Osteoblast (primary cell): ENCODE data around the gene WASL. TPM values are rescaled to one million over a fixed set of nuclear protein-coding genes. Genes with fewer than 3 reads are reported as not detected.

Source experiments
- DNase-seq: peaks from one replicate; pipeline ENCODE4 v3.0.0; 2011; ENCODE audit warnings: low spot score, mixed read lengths; ENCODE audit not compliant: insufficient read length; ENCODE audit errors: missing footprints
- H2AFZ ChIP-seq: 2 replicates; pipeline ENCODE4 v1.6.0; 2011; ENCODE audit warnings: mild to moderate bottlenecking, low read length
- H3K27ac ChIP-seq: 2 replicates; pipeline ENCODE4 v1.5.1; 2011; ENCODE audit warnings: mild to moderate bottlenecking, low read depth, low read length, moderate library complexity
- H3K27me3 ChIP-seq: 2 replicates; pipeline ENCODE4 v1.6.0; 2012; ENCODE audit warnings: mild to moderate bottlenecking, control low read depth, inconsistent platforms, low read length, moderate library complexity; ENCODE audit not compliant: insufficient read depth
- H3K36me3 ChIP-seq: 2 replicates; pipeline ENCODE4 v1.5.1; 2011; ENCODE audit warnings: mild to moderate bottlenecking, low read length, control low read depth, moderate library complexity; ENCODE audit not compliant: insufficient read depth
- H3K4me1 ChIP-seq: 2 replicates; pipeline ENCODE4 v1.5.1; 2011; ENCODE audit warnings: mild to moderate bottlenecking, low read length, control low read depth, moderate library complexity; ENCODE audit not compliant: insufficient read depth
- H3K4me2 ChIP-seq: 2 replicates; pipeline ENCODE4 v1.6.0; 2011; ENCODE audit warnings: mild to moderate bottlenecking, low read length; ENCODE audit not compliant: insufficient read depth
- H3K4me3 ChIP-seq: fragments of 200-600 bp; sonication (generic); 3 replicates; pipeline ENCODE4 v1.5.1; 2012; ENCODE audit warnings: mild to moderate bottlenecking, low read length, inconsistent platforms; ENCODE audit not compliant: insufficient read depth
- H3K79me2 ChIP-seq: 2 replicates; pipeline ENCODE4 v1.6.0; 2012; ENCODE audit warnings: mild to moderate bottlenecking, low read length, control low read depth, inconsistent platforms; ENCODE audit not compliant: insufficient read depth
- H3K9me3 ChIP-seq: 2 replicates; pipeline ENCODE4 v1.5.1; 2011; ENCODE audit warnings: low read depth, low read length, control low read depth
- H4K20me1 ChIP-seq: 2 replicates; pipeline ENCODE4 v1.6.0; 2012; ENCODE audit warnings: mild to moderate bottlenecking, low read length, control low read depth; ENCODE audit not compliant: insufficient read depth
- total RNA-seq: library from RNA; depleted of rRNA; stranded (reverse); fragments of >200 nt; gene quantifications from 2 replicates; pipeline ENCODE4 v1.2.3, GENCODE V29; 2012
- TF ChIP-seq, protein P1 (sequence below): IDR thresholded peaks from 2 replicates; pipeline ENCODE4 v1.5.1; 2011; ENCODE audit warnings: mild to moderate bottlenecking, low read depth, low read length, moderate library complexity; ENCODE audit errors: extremely low read depth

WASL gene
- total RNA-seq, 1 donor: 23.2 TPM

DNA sequence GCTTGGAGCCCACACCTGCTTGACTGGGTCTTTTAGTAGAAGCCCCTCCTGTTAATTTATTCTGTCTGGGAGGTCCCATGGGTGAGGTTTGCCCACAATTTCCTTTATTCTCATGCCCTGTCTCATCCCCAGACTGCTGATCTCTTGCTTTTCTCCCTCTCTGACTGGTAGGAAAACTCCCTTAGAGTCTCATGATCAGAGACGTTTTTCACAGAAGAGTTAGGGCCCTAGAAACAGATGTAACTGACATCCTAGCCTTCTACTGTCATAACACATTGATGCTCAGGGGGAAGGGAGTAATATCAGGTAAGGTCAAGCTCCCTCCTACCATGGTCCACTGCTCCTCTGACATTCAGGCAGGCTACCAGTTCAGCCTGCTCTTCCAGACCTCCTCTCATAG, 43.7 kb upstream of the WASL start:
- Histone ChIP-seq H3K27me3 (peaks cover 2% of the 10 kb centered on the region), H3K79me2 (no peaks in the 10 kb centered on the region), H3K36me3 (no peaks in the 10 kb centered on the region), H3K4me1 (no peaks in the 10 kb centered on the region), H3K9me3 (no peaks in the 10 kb centered on the region), H2AFZ (no peak overlapping the region), H3K4me2 (no peak overlapping the region), H3K4me3 (no peak overlapping the region), H3K27ac (no peak overlapping the region), H4K20me1 (no peaks in the 10 kb centered on the region)
- TF ChIP-seq, protein P1, sequence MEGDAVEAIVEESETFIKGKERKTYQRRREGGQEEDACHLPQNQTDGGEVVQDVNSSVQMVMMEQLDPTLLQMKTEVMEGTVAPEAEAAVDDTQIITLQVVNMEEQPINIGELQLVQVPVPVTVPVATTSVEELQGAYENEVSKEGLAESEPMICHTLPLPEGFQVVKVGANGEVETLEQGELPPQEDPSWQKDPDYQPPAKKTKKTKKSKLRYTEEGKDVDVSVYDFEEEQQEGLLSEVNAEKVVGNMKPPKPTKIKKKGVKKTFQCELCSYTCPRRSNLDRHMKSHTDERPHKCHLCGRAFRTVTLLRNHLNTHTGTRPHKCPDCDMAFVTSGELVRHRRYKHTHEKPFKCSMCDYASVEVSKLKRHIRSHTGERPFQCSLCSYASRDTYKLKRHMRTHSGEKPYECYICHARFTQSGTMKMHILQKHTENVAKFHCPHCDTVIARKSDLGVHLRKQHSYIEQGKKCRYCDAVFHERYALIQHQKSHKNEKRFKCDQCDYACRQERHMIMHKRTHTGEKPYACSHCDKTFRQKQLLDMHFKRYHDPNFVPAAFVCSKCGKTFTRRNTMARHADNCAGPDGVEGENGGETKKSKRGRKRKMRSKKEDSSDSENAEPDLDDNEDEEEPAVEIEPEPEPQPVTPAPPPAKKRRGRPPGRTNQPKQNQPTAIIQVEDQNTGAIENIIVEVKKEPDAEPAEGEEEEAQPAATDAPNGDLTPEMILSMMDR: no peak
- no peak for DNase-seq

DNA sequence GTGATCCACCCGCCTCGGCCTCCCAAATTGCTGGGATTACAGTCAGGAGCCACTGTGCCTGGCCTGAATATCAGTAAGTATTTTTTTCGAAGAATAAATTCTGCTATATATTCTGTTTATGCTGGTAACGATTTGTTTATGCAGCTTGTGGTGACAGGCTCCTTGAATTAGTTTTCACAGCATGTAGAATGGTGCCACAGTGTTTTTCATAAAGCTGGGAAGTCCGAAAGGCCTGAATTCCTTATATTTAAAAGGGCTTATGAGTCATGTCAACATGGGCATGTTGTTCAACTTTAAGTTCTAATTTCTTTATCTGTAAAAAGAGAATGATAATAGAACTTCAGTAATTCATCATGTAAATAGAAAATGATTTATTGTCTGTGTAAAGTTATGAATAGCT, 42.2 kb upstream of the WASL start:
- H3K4me1 ChIP-seq: no peaks in the 10 kb centered on the region
- no peak for DNase-seq
- no peaks in the 10 kb centered on the region for H3K36me3 ChIP-seq
- H3K4me2 ChIP-seq: no peak overlapping the region
- no peak overlapping the region for H2AFZ ChIP-seq
- TF ChIP-seq, protein P1: no peak
- H3K9me3 ChIP-seq: no peaks in the 10 kb centered on the region
- peaks cover 2% of the 10 kb centered on the region for H3K27me3 ChIP-seq
- no peak overlapping the region for H3K4me3 ChIP-seq
- no peak overlapping the region for H3K27ac ChIP-seq
- H3K79me2 ChIP-seq: no peaks in the 10 kb centered on the region
- no peaks in the 10 kb centered on the region for H4K20me1 ChIP-seq

DNA sequence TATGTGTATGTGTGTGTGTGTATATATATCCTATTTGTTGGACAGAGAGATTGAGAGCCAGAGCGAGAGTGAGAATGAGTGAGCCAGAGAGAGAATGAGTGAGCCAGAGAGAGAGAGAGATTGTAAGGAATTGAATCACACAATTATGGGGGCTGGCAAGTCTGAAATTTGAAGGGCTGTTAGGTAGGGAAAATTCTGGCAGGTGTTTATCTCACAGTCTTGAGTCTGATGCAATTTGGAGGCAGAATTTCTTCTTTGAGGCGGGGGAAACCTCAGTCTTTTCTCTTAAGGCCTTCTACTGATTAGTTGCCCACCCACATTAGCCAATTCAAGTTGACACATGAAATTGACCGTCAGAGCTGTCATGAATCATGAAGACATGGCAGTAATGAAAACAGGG, 41.0 kb upstream of the WASL start:
- no peaks in the 10 kb centered on the region for H3K4me1 ChIP-seq
- H3K27ac ChIP-seq: no peak overlapping the region
- H2AFZ ChIP-seq: no peak overlapping the region
- H4K20me1 ChIP-seq: no peaks in the 10 kb centered on the region
- no peak for DNase-seq
- TF ChIP-seq, protein P1: no peak
- H3K4me2 ChIP-seq: no peak overlapping the region
- H3K4me3 ChIP-seq: no peak overlapping the region
- H3K36me3 ChIP-seq: no peaks in the 10 kb centered on the region
- H3K27me3 ChIP-seq: peaks cover 2% of the 10 kb centered on the region
- no peaks in the 10 kb centered on the region for H3K79me2 ChIP-seq
- no peaks in the 10 kb centered on the region for H3K9me3 ChIP-seq

DNA sequence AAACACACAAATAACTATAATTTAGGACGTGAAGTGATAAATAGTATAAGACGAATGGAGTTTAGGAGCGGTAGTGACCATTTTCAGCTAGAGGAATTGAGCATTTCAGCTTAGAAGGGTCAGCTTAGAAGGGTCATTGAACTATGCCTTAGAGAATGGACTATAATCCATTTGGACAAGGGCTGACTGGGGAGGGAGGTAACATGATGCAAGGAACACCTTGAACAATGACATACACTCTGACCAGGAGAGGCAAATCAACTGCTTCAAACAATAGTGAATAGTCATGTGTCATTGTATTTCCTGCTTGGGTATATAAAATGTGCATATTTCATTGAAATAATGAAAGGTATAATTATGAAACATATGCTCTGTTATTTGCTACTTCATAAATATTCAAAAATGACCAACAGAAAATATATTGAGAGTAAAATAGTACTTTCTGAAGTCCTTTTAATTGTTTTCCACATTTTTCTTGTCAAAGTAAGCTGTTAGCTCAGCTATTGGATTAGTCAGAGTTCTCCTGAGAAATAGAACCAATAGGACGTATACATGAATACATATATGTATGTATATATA, 40.5 kb upstream of the WASL start:
- no peaks in the 10 kb centered on the region for H4K20me1 ChIP-seq
- no peaks in the 10 kb centered on the region for H3K36me3 ChIP-seq
- no peaks in the 10 kb centered on the region for H3K9me3 ChIP-seq
- no peak overlapping the region for H3K27ac ChIP-seq
- H3K4me1 ChIP-seq: no peaks in the 10 kb centered on the region
- TF ChIP-seq, protein P1: no peak
- H3K79me2 ChIP-seq: no peaks in the 10 kb centered on the region
- H3K4me2 ChIP-seq: no peak overlapping the region
- H2AFZ ChIP-seq: no peak overlapping the region
- no peak for DNase-seq
- H3K4me3 ChIP-seq: no peak overlapping the region
- peaks cover 2% of the 10 kb centered on the region for H3K27me3 ChIP-seq
